Osteocyte (in vitro differentiated cells): ENCODE data around the gene STAT6. TPM values are rescaled to one million over a fixed set of nuclear protein-coding genes. Genes with fewer than 3 reads are reported as not detected.

Source experiments
- DNase-seq: peaks from one replicate; pipeline ENCODE4 v3.0.0; 2021; ENCODE audit warnings: mixed read lengths; ENCODE audit not compliant: unreplicated experiment; ENCODE audit errors: extremely low spot score
- H3K27ac Mint-ChIP-seq: one replicate; pipeline ENCODE4 v1.8.0; 2021; ENCODE audit warnings: mild to moderate bottlenecking, mixed read lengths; ENCODE audit not compliant: unreplicated experiment
- H3K27me3 Mint-ChIP-seq: one replicate; pipeline ENCODE4 v1.8.0; 2021; ENCODE audit warnings: mixed read lengths; ENCODE audit not compliant: unreplicated experiment
- H3K36me3 Mint-ChIP-seq: one replicate; pipeline ENCODE4 v1.8.0; 2021; ENCODE audit warnings: mixed read lengths; ENCODE audit not compliant: unreplicated experiment
- H3K4me1 Mint-ChIP-seq: one replicate; pipeline ENCODE4 v1.8.0; 2021; ENCODE audit warnings: mixed read lengths; ENCODE audit not compliant: unreplicated experiment
- H3K4me3 Mint-ChIP-seq: one replicate; pipeline ENCODE4 v1.8.0; 2021; ENCODE audit warnings: mild to moderate bottlenecking, moderate library complexity, mixed read lengths; ENCODE audit not compliant: unreplicated experiment
- H3K9me3 Mint-ChIP-seq: one replicate; pipeline ENCODE4 v1.8.0; 2021; ENCODE audit warnings: mixed read lengths; ENCODE audit not compliant: unreplicated experiment
- total RNA-seq: library from RNA; stranded (reverse); gene quantifications from 2 replicates; pipeline ENCODE4 v1.2.1, GENCODE V29; 2021
- TF ChIP-seq, protein P1 (sequence below): fragments of 200-600 bp; sonication (generic); IDR thresholded peaks from 2 replicates; pipeline ENCODE4 v1.5.0; 2021; ENCODE audit warnings: antibody characterized with exemption, mild to moderate bottlenecking, moderate library complexity

STAT6 gene
- total RNA-seq, 1 donor from 2014 or later, result 161 TPM

DNA sequence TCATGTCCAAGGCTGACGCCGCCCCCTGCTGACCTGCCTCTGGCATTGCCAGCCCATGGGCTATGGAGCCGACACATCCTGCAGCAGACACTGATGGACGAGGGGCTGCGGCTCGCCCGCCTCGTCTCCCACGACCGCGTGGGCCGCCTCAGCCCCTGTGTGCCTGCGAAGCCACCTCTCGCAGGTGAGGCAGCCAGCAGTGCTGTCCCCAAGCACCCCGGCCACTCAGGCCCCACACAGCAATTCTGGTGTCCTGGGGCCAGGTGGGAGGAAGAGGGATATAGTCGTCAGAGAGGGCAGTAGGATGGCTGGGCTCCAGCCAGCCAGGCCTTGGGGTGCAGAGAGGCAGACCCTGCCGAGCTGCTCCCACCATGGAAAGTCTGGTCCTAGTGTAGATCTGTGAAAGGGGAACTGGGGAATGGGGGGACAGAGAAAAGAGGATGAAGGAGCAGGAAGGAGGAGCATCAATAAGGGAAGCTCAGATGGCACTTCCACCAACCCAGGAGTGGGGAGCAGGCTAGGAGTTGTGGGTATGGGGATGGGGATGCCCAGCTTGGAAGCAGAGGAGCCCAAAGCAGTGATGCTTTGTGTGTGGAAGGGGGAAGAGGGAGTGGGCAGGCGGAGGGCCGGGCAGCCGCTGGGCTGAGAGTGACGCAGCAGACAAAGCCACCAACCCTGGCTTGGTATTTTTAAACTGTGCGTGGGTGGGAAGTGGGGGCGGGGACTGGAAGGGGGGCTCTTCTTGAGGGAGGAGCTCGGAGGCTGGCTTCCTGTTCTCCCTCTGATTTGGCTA, 17.6 kb downstream of the STAT6 start:
- peak; percentile 83 for DNase-seq
- peak overlapping the region; percentile 45 for H3K4me3 Mint-ChIP-seq
- TF ChIP-seq, protein P1, sequence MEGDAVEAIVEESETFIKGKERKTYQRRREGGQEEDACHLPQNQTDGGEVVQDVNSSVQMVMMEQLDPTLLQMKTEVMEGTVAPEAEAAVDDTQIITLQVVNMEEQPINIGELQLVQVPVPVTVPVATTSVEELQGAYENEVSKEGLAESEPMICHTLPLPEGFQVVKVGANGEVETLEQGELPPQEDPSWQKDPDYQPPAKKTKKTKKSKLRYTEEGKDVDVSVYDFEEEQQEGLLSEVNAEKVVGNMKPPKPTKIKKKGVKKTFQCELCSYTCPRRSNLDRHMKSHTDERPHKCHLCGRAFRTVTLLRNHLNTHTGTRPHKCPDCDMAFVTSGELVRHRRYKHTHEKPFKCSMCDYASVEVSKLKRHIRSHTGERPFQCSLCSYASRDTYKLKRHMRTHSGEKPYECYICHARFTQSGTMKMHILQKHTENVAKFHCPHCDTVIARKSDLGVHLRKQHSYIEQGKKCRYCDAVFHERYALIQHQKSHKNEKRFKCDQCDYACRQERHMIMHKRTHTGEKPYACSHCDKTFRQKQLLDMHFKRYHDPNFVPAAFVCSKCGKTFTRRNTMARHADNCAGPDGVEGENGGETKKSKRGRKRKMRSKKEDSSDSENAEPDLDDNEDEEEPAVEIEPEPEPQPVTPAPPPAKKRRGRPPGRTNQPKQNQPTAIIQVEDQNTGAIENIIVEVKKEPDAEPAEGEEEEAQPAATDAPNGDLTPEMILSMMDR, result peak; percentile 62
- H3K36me3 Mint-ChIP-seq, result peaks cover 31% of the 10 kb centered on the region
- no peaks in the 10 kb centered on the region for H3K27me3 Mint-ChIP-seq
- H3K4me1 Mint-ChIP-seq, result peaks cover 47% of the 10 kb centered on the region
- H3K9me3 Mint-ChIP-seq, result no peaks in the 10 kb centered on the region
- peak overlapping the region; percentile 81 for H3K27ac Mint-ChIP-seq

DNA sequence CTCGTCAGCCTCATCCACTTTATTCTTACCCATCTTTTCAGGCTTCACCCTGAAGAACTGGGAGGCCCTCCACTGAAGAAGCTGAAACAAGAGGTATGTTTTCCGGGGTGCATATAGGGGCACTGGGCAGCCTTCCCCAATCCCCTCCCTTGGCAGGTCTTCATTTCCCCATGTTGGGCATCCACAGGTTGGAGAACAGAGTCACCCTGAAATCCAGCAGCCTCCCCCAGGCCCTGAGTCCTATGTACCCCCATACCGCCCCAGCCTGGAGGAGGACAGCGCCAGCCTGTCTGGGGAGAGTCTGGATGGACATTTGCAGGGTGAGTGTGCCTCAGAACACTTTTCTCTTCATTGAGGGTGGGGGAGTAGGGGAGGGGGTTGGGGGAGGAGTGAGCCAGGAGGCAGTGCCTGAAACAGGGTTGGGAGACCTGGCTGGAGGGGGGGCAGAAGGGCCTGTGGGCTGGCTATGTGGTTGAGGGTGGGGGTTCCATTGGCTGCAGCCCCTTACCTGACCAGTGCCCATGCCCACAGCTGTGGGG, 18.2 kb downstream of the STAT6 start:
- TF ChIP-seq, protein P1, result no peak
- DNase-seq, result peak; percentile 73
- Mint-ChIP-seq H3K27ac (peak overlapping the region; percentile 71), H3K27me3 (no peaks in the 10 kb centered on the region), H3K36me3 (peaks cover 29% of the 10 kb centered on the region), H3K4me3 (peak overlapping the region; percentile 32), H3K4me1 (peaks cover 51% of the 10 kb centered on the region), H3K9me3 (no peaks in the 10 kb centered on the region)

DNA sequence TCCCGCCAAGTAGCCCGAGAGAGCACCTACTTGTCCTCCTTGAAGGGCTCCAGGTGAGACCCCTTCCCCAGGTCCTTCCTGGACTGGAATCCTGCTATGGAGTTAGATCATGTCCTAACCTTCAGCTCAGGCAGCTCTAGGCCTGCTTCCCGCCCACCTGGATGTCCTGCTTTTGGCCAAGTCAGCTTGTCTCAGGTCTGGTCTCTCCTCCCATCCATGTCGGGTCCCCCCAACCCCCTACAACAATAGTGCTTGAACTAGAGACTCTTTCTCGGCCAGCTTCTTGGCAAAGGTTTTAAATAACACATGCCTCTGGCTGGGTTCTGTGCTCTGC, 18.7 kb downstream of the STAT6 start:
- no peak for DNase-seq
- peaks cover 52% of the 10 kb centered on the region for H3K4me1 Mint-ChIP-seq
- H3K36me3 Mint-ChIP-seq, result peaks cover 29% of the 10 kb centered on the region
- H3K27ac Mint-ChIP-seq, result peak overlapping the region; percentile 71
- H3K27me3 Mint-ChIP-seq, result no peaks in the 10 kb centered on the region
- no peaks in the 10 kb centered on the region for H3K9me3 Mint-ChIP-seq
- no peak overlapping the region for H3K4me3 Mint-ChIP-seq
- TF ChIP-seq, protein P1, result no peak

GRCh38 chr12:57091638-57092528, 19.3 kb downstream of the STAT6 start:
- no peak for DNase-seq
- H3K4me1 Mint-ChIP-seq, result peaks cover 52% of the 10 kb centered on the region
- no peaks in the 10 kb centered on the region for H3K9me3 Mint-ChIP-seq
- TF ChIP-seq, protein P1, result no peak
- no peak overlapping the region for H3K4me3 Mint-ChIP-seq
- peaks cover 29% of the 10 kb centered on the region for H3K36me3 Mint-ChIP-seq
- H3K27ac Mint-ChIP-seq, result peak overlapping the region; percentile 50
- H3K27me3 Mint-ChIP-seq, result no peaks in the 10 kb centered on the region
